Panc1 (cell line): ENCODE data around the gene PCDHGB4. TPM values are rescaled to one million over a fixed set of nuclear protein-coding genes. Genes with fewer than 3 reads are reported as not detected.

Source experiments
- ATAC-seq: fragments of 200-7000 bp; cut with Tn5 transposase; 2 replicates; pipeline ENCODE4 v1.9.1; 2020; ENCODE audit warnings: mild to moderate bottlenecking, moderate library complexity
- BruUV-seq: library from RNA; stranded (reverse); fragments of 400-500 nt; replicated peaks from 2 replicates; lab custom pipeline; 2021; lab: Mats Ljungman, UMichigan
- CTCF ChIA-PET: fragments of 300-600 bp; sonication (Branson Sonifier 250); formaldehyde crosslinking; loops from one replicate; lab custom pipeline; 2022; ENCODE audit warnings: antibody characterized with exemption; lab: Charles Lee
- POLR2A ChIA-PET: fragments of 300-600 bp; sonication (Branson Sonifier 250); formaldehyde crosslinking; loops from one replicate; lab custom pipeline; 2022; ENCODE audit warnings: antibody characterized with exemption; lab: Charles Lee
- DNase-seq: peaks from one replicate; pipeline ENCODE4 v3.0.0-alpha.2; 2010; ENCODE audit warnings: low read depth, low spot score
- H3K27ac ChIP-seq: 2 replicates; pipeline ENCODE4 v1.5.1; 2011; ENCODE audit warnings: mild to moderate bottlenecking, low read length, inconsistent platforms
- H3K27me3 ChIP-seq: fragments of 200-500 bp; sonication (Bioruptor generic); 2 replicates; pipeline ENCODE4 v1.6.0; 2014; ENCODE audit warnings: low read length, inconsistent platforms; ENCODE audit not compliant: control insufficient read depth, insufficient read depth
- H3K36me3 ChIP-seq: fragments of 200-500 bp; sonication (Bioruptor generic); 2 replicates; pipeline ENCODE4 v1.5.1; 2014; ENCODE audit warnings: inconsistent platforms, mild to moderate bottlenecking, low read length, moderate library complexity; ENCODE audit not compliant: control insufficient read depth, insufficient read depth
- H3K4me1 ChIP-seq: 2 replicates; pipeline ENCODE4 v1.5.1; 2011; ENCODE audit warnings: inconsistent platforms, mild to moderate bottlenecking, low read length, moderate library complexity; ENCODE audit not compliant: control insufficient read depth, insufficient read depth
- H3K4me3 ChIP-seq, 2 experiments: 2 replicates each; pipeline ENCODE4 v1.5.1; 2011 to 2012; ENCODE audit warnings: low read depth in 2 of 2, low read length in 2 of 2, mild to moderate bottlenecking in 2 of 2, inconsistent platforms in 1 of 2, moderate library complexity in 1 of 2
- H3K9me3 ChIP-seq: fragments of 200-500 bp; sonication (Bioruptor generic); 2 replicates; pipeline ENCODE4 v1.5.1; 2014; ENCODE audit warnings: low read depth, mild to moderate bottlenecking, inconsistent platforms, low read length, moderate library complexity; ENCODE audit not compliant: control insufficient read depth, insufficient read depth
- POLR2AphosphoS5 ChIP-seq: IDR thresholded peaks from 2 replicates; pipeline ENCODE4 v1.6.1; 2012; ENCODE audit warnings: mild to moderate bottlenecking, low read depth, low read length, moderate library complexity
- SIN3A ChIP-seq: IDR thresholded peaks from 2 replicates; pipeline ENCODE4 v1.6.1; 2012; ENCODE audit warnings: low read depth, mild to moderate bottlenecking, low read length, moderate library complexity, borderline replicate concordance; ENCODE audit not compliant: insufficient read depth
- TCF7L2 ChIP-seq: IDR thresholded peaks from 2 replicates; pipeline ENCODE4 v1.6.1; 2011; ENCODE audit warnings: mild to moderate bottlenecking, low read depth, low read length, inconsistent platforms
- in situ Hi-C: cut with HindIII; loops from 2 replicates; pipeline ENCODE4 v1.10.0; 2016; ENCODE audit warnings: low sequenced_read_pairs, low pct_unique_long_range_greater_than_20kb
- intact Hi-C: fragments of 100-400 bp; cut with micrococcal nuclease; formaldehyde crosslinking; loops from one replicate; pipeline ENCODE4 v1.10.0; 2022; ENCODE audit not compliant: unreplicated experiment
- total RNA-seq: library from RNA; stranded (reverse); gene quantifications from one replicate; pipeline ENCODE4 v1.2.1, GENCODE V29; 2021; ENCODE audit not compliant: unreplicated experiment
- TF ChIP-seq, protein P1 (sequence below), 2 experiments: IDR thresholded peaks; 2 replicates each; pipeline ENCODE4 v1.6.1; 2011 to 2012; ENCODE audit warnings: low read depth in 2 of 2, control low read depth in 1 of 2, low read length in 1 of 2, mild to moderate bottlenecking in 1 of 2, moderate library complexity in 1 of 2; ENCODE audit not compliant: insufficient read depth in 1 of 2
- TF ChIP-seq, protein P2 (sequence below): fragments of 450-650 bp; IDR thresholded peaks from 2 replicates; pipeline ENCODE4 v1.5.1; 2017; ENCODE audit warnings: mild to moderate bottlenecking

PCDHGB4 gene
- total RNA-seq, 1 experiment from 2014 or later: 0.21 TPM

DNA sequence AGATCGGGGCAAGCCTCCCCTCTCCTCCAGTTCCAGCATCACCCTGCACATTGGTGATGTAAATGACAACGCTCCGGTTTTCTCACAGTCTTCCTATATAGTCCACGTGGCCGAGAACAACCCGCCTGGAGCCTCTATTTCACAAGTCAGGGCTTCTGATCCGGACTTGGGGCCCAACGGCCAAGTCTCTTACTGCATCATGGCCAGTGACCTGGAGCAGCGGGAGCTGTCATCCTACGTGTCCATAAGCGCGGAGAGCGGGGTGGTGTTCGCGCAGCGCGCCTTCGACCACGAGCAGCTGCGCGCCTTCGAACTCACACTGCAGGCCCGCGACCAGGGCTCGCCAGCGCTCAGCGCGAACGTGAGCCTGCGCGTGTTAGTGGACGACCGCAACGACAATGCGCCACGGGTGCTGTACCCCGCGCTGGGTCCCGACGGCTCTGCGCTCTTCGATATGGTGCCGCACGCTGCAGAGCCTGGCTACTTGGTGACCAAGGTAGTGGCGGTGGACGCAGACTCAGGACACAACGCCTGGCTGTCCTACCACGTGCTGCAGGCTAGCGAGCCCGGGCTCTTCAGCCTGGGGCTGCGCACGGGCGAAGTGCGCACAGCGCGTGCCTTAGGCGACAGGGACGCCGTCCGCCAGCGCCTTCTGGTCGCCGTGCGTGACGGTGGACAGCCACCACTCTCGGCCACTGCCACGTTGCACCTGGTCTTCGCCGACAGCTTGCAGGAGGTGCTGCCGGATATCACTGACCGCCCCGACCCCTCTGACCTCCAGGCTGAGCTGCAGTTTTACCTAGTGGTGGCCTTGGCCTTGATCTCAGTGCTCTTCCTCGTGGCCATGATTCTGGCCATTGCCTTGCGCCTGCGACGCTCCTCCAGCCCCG is 1.9 kb downstream of the PCDHGB4 start:
- POLR2A ChIA-PET: no interaction called here
- Histone ChIP-seq H3K27ac (no peak overlapping the region), H3K4me3 (no peak overlapping the region), H3K9me3 (no peaks in the 10 kb centered on the region; the same call in 1 of the 2 replicates), H3K27me3 (no peaks in the 10 kb centered on the region), H3K4me1 (no peaks in the 10 kb centered on the region), H3K36me3 (no peaks in the 10 kb centered on the region)
- BruUV-seq: no TSS peak
- CTCF ChIA-PET: no interaction called here
- in situ Hi-C loops (no loop called here), intact Hi-C loops (no loop called here)
- no peak for DNase-seq
- no peak for ATAC-seq
- TF ChIP-seq POLR2AphosphoS5 (no peak), TCF7L2 (no peak), SIN3A (no peak)
- TF ChIP-seq, protein P1, sequence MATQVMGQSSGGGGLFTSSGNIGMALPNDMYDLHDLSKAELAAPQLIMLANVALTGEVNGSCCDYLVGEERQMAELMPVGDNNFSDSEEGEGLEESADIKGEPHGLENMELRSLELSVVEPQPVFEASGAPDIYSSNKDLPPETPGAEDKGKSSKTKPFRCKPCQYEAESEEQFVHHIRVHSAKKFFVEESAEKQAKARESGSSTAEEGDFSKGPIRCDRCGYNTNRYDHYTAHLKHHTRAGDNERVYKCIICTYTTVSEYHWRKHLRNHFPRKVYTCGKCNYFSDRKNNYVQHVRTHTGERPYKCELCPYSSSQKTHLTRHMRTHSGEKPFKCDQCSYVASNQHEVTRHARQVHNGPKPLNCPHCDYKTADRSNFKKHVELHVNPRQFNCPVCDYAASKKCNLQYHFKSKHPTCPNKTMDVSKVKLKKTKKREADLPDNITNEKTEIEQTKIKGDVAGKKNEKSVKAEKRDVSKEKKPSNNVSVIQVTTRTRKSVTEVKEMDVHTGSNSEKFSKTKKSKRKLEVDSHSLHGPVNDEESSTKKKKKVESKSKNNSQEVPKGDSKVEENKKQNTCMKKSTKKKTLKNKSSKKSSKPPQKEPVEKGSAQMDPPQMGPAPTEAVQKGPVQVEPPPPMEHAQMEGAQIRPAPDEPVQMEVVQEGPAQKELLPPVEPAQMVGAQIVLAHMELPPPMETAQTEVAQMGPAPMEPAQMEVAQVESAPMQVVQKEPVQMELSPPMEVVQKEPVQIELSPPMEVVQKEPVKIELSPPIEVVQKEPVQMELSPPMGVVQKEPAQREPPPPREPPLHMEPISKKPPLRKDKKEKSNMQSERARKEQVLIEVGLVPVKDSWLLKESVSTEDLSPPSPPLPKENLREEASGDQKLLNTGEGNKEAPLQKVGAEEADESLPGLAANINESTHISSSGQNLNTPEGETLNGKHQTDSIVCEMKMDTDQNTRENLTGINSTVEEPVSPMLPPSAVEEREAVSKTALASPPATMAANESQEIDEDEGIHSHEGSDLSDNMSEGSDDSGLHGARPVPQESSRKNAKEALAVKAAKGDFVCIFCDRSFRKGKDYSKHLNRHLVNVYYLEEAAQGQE (IDR thresholded peaks at IDR 0.05; ENCODE audit: insufficient read depth in 1 of 2, low read depth in 2 of 2, low read length in 1 of 2): no peak
- TF ChIP-seq, protein P2, sequence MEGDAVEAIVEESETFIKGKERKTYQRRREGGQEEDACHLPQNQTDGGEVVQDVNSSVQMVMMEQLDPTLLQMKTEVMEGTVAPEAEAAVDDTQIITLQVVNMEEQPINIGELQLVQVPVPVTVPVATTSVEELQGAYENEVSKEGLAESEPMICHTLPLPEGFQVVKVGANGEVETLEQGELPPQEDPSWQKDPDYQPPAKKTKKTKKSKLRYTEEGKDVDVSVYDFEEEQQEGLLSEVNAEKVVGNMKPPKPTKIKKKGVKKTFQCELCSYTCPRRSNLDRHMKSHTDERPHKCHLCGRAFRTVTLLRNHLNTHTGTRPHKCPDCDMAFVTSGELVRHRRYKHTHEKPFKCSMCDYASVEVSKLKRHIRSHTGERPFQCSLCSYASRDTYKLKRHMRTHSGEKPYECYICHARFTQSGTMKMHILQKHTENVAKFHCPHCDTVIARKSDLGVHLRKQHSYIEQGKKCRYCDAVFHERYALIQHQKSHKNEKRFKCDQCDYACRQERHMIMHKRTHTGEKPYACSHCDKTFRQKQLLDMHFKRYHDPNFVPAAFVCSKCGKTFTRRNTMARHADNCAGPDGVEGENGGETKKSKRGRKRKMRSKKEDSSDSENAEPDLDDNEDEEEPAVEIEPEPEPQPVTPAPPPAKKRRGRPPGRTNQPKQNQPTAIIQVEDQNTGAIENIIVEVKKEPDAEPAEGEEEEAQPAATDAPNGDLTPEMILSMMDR: no peak

GRCh38 chr5:141392429-141393198 is 5.1 kb downstream of the PCDHGB4 start, which contains the start of gene PCDHGA8:
PCDHGA8 (plus strand) TSS chr5:141392633; CDS start chr5:141392814, 181 bp downstream.
- BruUV-seq: no TSS peak
- no peak for TF ChIP-seq TCF7L2
- TF ChIP-seq, protein P2: peak; percentile 26; the same call in 1 of the 2 replicates
- in situ Hi-C loops: no loop called here
- ChIA-PET CTCF (no interaction called here), POLR2A (no interaction called here)
- H3K36me3 ChIP-seq: no peaks in the 10 kb centered on the region
- H3K9me3 ChIP-seq: no peaks in the 10 kb centered on the region; the same call in 1 of the 2 replicates
- H3K4me1 ChIP-seq: no peaks in the 10 kb centered on the region
- no peak within 1 kb of the TSS for H3K4me3 ChIP-seq
- DNase-seq: no peak
- ATAC-seq: no peak
- H3K27me3 ChIP-seq: no peaks in the 10 kb centered on the region; the same call in 1 of the 2 replicates
- intact Hi-C loops: no loop called here
- no peak within 1 kb of the TSS for H3K27ac ChIP-seq
